K562 (cell line): ENCODE measurements around the gene GRIK2. TPM values are rescaled to one million over a fixed set of nuclear protein-coding genes. Genes with fewer than 3 reads are reported as not detected.

Source experiments
- ATAC-seq: fragments of 200-7000 bp; cut with Tn5 transposase; 3 replicates; pipeline ENCODE4 v1.9.1; 2020; ENCODE audit warnings: moderate library complexity
- BruUV-seq: library from RNA; stranded (reverse); fragments of 400-500 nt; replicated peaks from 2 replicates; lab custom pipeline; 2021; lab: Mats Ljungman, UMichigan
- CTCF ChIA-PET: fragments of 300-600 bp; formaldehyde crosslinking; extraction: SDS; loops from one replicate; lab custom pipeline; 2021; ENCODE audit warnings: low intra/inter-chr PET ratio; lab: Yijun Ruan, JAX
- POLR2A ChIA-PET: fragments of 300-600, 350-650 bp; sonication (Branson Sonifier 250); formaldehyde crosslinking; extraction: SDS; loops from one replicate; lab custom pipeline; 2021; ENCODE audit warnings: antibody characterized with exemption, inconsistent platforms; lab: Yijun Ruan, JAX
- DNase-seq, 4 experiments: peaks; one replicate each; pipeline versions ENCODE4 v3.0.0 to v3.0.0-alpha.2; 2011 to 2018; ENCODE audit warnings: low spot score in 3 of 4, mixed read lengths in 3 of 4; ENCODE audit errors: extremely low read depth in 1 of 4
- FAIRE-seq: peaks from 2 replicates; lab custom pipeline; 2011; peaks lifted over from hg19 to GRCh38; lab: Jason Lieb, UNC
- H2AFZ ChIP-seq: 2 replicates; pipeline ENCODE4 v1.6.0; 2011; ENCODE audit warnings: low read depth, low read length, control low read depth, inconsistent platforms
- H3K27ac ChIP-seq: fragments of 200-600 bp; 3 replicates; pipeline ENCODE4 v1.8.0; 2011; ENCODE audit warnings: low read depth, mild to moderate bottlenecking, control low read depth, inconsistent platforms, low read length, moderate library complexity, mixed read lengths; ENCODE audit errors: extremely low read depth
- H3K27me3 ChIP-seq, 2 experiments: fragments of 300-600 bp in 1 of 2; 2 replicates in 1 of 2; 3 replicates in 1 of 2; pipeline versions ENCODE4 v1.6.0 to v1.8.0; 2011; ENCODE audit warnings: inconsistent platforms in 2 of 2, low read length in 2 of 2, mild to moderate bottlenecking in 1 of 2, mixed read lengths in 1 of 2, moderate library complexity in 1 of 2; ENCODE audit not compliant: control insufficient read depth in 2 of 2, insufficient read depth in 2 of 2
- H3K36me3 ChIP-seq: fragments of 300-600 bp; 3 replicates; pipeline ENCODE4 v1.8.0; 2011; ENCODE audit warnings: mild to moderate bottlenecking, low read length, inconsistent platforms; ENCODE audit not compliant: control insufficient read depth, insufficient read depth
- H3K4me1 ChIP-seq, 2 experiments: fragments of 200-600 bp in 1 of 2; replicated peaks in 1 of 2; 2 replicates in 1 of 2; 3 replicates in 1 of 2; pipeline versions ENCODE4 v1.5.1 to v1.8.0; 2011; ENCODE audit warnings: inconsistent platforms in 2 of 2, low read length in 2 of 2, mild to moderate bottlenecking in 1 of 2, mixed read lengths in 1 of 2, moderate library complexity in 1 of 2; ENCODE audit not compliant: control insufficient read depth in 2 of 2, insufficient read depth in 2 of 2
- H3K4me2 ChIP-seq: 2 replicates; pipeline ENCODE4 v1.6.1; 2011; ENCODE audit warnings: low read length, control low read depth, inconsistent platforms, mixed read lengths; ENCODE audit not compliant: insufficient read depth
- H3K4me3 ChIP-seq: fragments of 200-600 bp; sonication (generic), shearing (Covaris generic); 2 replicates; pipeline ENCODE4 v1.5.1; 2016; ENCODE audit warnings: control low read depth, inconsistent platforms
- H3K79me2 ChIP-seq: fragments of 200-600 bp; 3 replicates; pipeline ENCODE4 v1.8.0; 2011; ENCODE audit warnings: low read length, inconsistent platforms; ENCODE audit not compliant: control insufficient read depth, insufficient read depth
- H3K9ac ChIP-seq, 2 experiments: 2 replicates each; pipeline versions ENCODE4 v1.6.0 to v1.6.1; 2011; ENCODE audit warnings: low read depth in 2 of 2, low read length in 2 of 2, control low read depth in 1 of 2, inconsistent platforms in 1 of 2, mild to moderate bottlenecking in 1 of 2, mixed read lengths in 1 of 2; ENCODE audit not compliant: insufficient read depth in 1 of 2
- H3K9me1 ChIP-seq: one replicate; pipeline ENCODE4 v1.6.0; 2011; ENCODE audit warnings: inconsistent platforms, mild to moderate bottlenecking, low read length, moderate library complexity; ENCODE audit not compliant: control insufficient read depth, insufficient read depth
- H3K9me3 ChIP-seq: replicated peaks from 2 replicates; pipeline ENCODE4 v1.5.1; 2011; ENCODE audit warnings: low read depth, low read length, inconsistent platforms; ENCODE audit not compliant: control insufficient read depth, insufficient read depth
- H4K20me1 ChIP-seq: replicated peaks from 2 replicates; pipeline ENCODE4 v1.6.1; 2011; ENCODE audit warnings: low read length, inconsistent platforms, mixed read lengths; ENCODE audit not compliant: control insufficient read depth, insufficient read depth
- ATF4 ChIP-seq: fragments of 450-650 bp; formaldehyde crosslinking; IDR thresholded peaks from 2 replicates; pipeline ENCODE4 v1.4.0; 2022; ENCODE audit warnings: mild to moderate bottlenecking, moderate library complexity
- HES1 ChIP-seq: fragments of 450-650 bp; IDR thresholded peaks from 2 replicates; pipeline ENCODE4 v1.6.1; 2016; ENCODE audit warnings: low read depth, mild to moderate bottlenecking, moderate library complexity
- NELFE ChIP-seq: IDR thresholded peaks from 2 replicates; pipeline ENCODE4 v1.6.1; 2011; ENCODE audit warnings: mild to moderate bottlenecking; ENCODE audit not compliant: insufficient read depth, insufficient read length
- NFE2L1 ChIP-seq: fragments of 450-650 bp; IDR thresholded peaks from 2 replicates; pipeline ENCODE4 v1.6.1; 2016; ENCODE audit warnings: missing genetic modification characterization, low read depth, mild to moderate bottlenecking, missing compliant biosample characterization, moderate library complexity, borderline replicate concordance
- RBFOX2 ChIP-seq: fragments of 200-400 bp; formaldehyde crosslinking; IDR thresholded peaks from 2 replicates; pipeline ENCODE4 v1.6.1; 2017; ENCODE audit warnings: low read depth, mild to moderate bottlenecking, low read length, moderate library complexity
- ZBTB17 ChIP-seq: fragments of 450-650 bp; formaldehyde crosslinking; IDR thresholded peaks from 2 replicates; pipeline ENCODE4 v1.4.0; 2020; ENCODE audit warnings: mild to moderate bottlenecking
- ZNF274 ChIP-seq: IDR thresholded peaks from 2 replicates; pipeline ENCODE4 v1.6.1; 2011; ENCODE audit warnings: low read depth, mild to moderate bottlenecking, low read length, moderate library complexity, borderline replicate concordance
- ZNF764 ChIP-seq: fragments of 250-450 bp; sonication (Bioruptor Pico); IDR thresholded peaks from 2 replicates; pipeline ENCODE4 v1.4.0; 2020; ENCODE audit warnings: low read depth, mild to moderate bottlenecking, moderate library complexity
- WGBS: fragments of 100-300 bp; shearing (Covaris generic); methylation state at CpG from one replicate; pipeline ENCODE4 v1.1.6; 2016; ENCODE audit warnings: low coverage, mixed read lengths; ENCODE audit not compliant: insufficient coverage; ENCODE audit errors: missing lambda C conversion rate; 5-methylcytosine and 5-hydroxymethylcytosine counted together
- in situ Hi-C: fragments of 300-500 bp; cut with MboI; formaldehyde crosslinking; loops from 4 replicates; pipeline ENCODE4 v1.15.0; 2018; ENCODE audit warnings: inconsistent platforms, mixed read lengths
- intact Hi-C: fragments of 100-400 bp; cut with micrococcal nuclease; formaldehyde crosslinking; loops from 2 replicates; pipeline ENCODE4 v1.14.2; 2022
- polyA plus RNA-seq, 8 experiments: library from polyadenylated mRNA; depleted of rRNA in 4 of 8; stranded (reverse) in 5 of 8; unstranded in 3 of 8; fragments of >200 nt; fragmentation: Nextera tagmentation in 2 of 8; fragmentation: Illumina TruSeq in 1 of 8; extraction: Ambion mirVana in 2 of 8; extraction: Trizol in 1 of 8; gene quantifications; 2 replicates each; pipeline versions ENCODE4 v1.2.1 to v1.2.3, GENCODE V29; 2011 to 2014; ENCODE audit warnings: inconsistent platforms in 1 of 8, missing spikeins in 1 of 8
- total RNA-seq, 7 experiments: library from RNA; depleted of rRNA in 6 of 7; stranded (reverse); fragments of >200 nt in 6 of 7; fragmentation: Illumina TruSeq in 2 of 7; extraction: Trizol in 2 of 7; gene quantifications; 2 replicates each; pipeline versions ENCODE4 v1.2.1 to v1.2.3, GENCODE V29; 2011 to 2021; ENCODE audit warnings: low replicate concordance in 1 of 7
- TF ChIP-seq, protein P1 (sequence below): fragments of 200-800 bp; sonication (Bioruptor generic); IDR thresholded peaks from 2 replicates; pipeline ENCODE4 v1.6.1; 2017; ENCODE audit warnings: missing genetic modification characterization, missing compliant biosample characterization
- TF ChIP-seq, protein P2 (sequence below): fragments of 450-650 bp; formaldehyde crosslinking; IDR thresholded peaks from 2 replicates; pipeline ENCODE4 v1.4.0; 2020; ENCODE audit warnings: mild to moderate bottlenecking, mixed read lengths

GRIK2 gene
- total and polyA plus RNA-seq, 9 of the 15 experiments (the other 6 are each of a cell fraction or from before 2014, with no cell fraction given): not detected

DNA sequence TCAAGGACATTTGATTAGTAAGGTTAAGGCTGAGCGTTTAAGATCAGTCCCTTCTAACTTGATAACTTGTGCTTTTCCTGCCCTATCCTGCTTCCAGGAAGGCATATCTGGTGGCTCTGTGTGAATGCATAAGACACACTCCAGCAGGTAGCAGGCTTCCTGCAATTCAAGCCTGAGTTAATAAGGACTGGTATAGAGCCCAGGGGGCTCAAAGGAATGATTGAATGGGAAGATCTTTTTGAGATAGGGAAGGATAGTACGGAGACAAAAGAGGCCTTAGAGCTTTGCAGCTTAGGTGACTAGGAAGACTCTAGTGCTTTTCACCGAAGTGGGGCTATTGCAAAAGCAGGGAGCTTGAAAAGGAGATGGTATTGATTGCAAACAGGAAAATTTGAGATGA, 307.1 kb downstream of the GRIK2 start (continued):
- TF ChIP-seq ZNF274: no peak
- TF ChIP-seq, protein P1, sequence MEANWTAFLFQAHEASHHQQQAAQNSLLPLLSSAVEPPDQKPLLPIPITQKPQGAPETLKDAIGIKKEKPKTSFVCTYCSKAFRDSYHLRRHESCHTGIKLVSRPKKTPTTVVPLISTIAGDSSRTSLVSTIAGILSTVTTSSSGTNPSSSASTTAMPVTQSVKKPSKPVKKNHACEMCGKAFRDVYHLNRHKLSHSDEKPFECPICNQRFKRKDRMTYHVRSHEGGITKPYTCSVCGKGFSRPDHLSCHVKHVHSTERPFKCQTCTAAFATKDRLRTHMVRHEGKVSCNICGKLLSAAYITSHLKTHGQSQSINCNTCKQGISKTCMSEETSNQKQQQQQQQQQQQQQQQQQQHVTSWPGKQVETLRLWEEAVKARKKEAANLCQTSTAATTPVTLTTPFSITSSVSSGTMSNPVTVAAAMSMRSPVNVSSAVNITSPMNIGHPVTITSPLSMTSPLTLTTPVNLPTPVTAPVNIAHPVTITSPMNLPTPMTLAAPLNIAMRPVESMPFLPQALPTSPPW (CRISPR knock-in tag): no peak

DNA sequence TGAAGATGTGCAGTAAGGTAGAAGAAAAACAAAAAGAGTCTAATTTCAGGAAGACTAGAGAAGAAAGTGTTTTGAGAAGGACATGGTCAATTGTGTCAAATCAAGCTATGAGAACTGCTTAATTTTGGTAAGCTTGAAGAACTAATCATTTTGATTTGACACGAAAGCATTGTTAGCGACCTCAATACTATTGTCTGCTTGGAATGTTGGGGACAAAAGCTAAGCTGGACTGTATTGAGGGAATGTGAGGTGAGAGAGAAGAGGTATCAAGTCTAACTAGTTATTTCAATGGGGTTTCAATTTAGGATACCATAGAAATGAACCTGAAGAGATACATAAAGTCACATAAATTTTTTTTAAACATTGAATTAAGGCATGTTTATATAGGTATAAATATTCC, 309.8 kb downstream of the GRIK2 start:
- no peaks in the 10 kb centered on the region for H3K9me3 ChIP-seq
- H3K4me3 ChIP-seq: no peak overlapping the region
- H3K36me3 ChIP-seq: no peaks in the 10 kb centered on the region
- no peaks in the 10 kb centered on the region for H3K4me1 ChIP-seq
- no TSS peak for BruUV-seq
- DNase-seq (no peak), ATAC-seq (no peak), FAIRE-seq (no peak)
- H2AFZ ChIP-seq: no peak overlapping the region
- H3K9ac ChIP-seq: no peak overlapping the region
- TF ChIP-seq ZBTB17 (CRISPR knock-in tag): no peak
- TF ChIP-seq NELFE: no peak
- no peak for TF ChIP-seq RBFOX2
- no peak for TF ChIP-seq NFE2L1 (tag)
- no peak for TF ChIP-seq ZNF764 (CRISPR knock-in tag)
- no peak for TF ChIP-seq HES1
- TF ChIP-seq ATF4 (CRISPR knock-in tag): no peak
- TF ChIP-seq, protein P2, sequence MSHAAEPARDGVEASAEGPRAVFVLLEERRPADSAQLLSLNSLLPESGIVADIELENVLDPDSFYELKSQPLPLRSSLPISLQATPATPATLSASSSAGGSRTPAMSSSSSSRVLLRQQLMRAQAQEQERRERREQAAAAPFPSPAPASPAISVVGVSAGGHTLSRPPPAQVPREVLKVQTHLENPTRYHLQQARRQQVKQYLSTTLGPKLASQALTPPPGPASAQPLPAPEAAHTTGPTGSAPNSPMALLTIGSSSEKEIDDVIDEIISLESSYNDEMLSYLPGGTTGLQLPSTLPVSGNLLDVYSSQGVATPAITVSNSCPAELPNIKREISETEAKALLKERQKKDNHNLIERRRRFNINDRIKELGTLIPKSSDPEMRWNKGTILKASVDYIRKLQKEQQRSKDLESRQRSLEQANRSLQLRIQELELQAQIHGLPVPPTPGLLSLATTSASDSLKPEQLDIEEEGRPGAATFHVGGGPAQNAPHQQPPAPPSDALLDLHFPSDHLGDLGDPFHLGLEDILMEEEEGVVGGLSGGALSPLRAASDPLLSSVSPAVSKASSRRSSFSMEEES (CRISPR knock-in tag): no peak
- H4K20me1 ChIP-seq: no peaks in the 10 kb centered on the region
- in situ Hi-C loops: no loop called here
- ChIA-PET CTCF (no interaction called here), POLR2A (no interaction called here)
- 0% methylated on average over 2 of the region's 2 CpGs for WGBS
- no peaks in the 10 kb centered on the region for H3K9me1 ChIP-seq
- H3K79me2 ChIP-seq: no peaks in the 10 kb centered on the region
- H3K27me3 ChIP-seq: no peaks in the 10 kb centered on the region
- no peak overlapping the region for H3K27ac ChIP-seq
- intact Hi-C loops: no loop called here
- no peak overlapping the region for H3K4me2 ChIP-seq
